Esophagus muscularis mucosa (tissue), 4 donors: ENCODE data around the gene SNUPN. TPM values are rescaled to one million over a fixed set of nuclear protein-coding genes. Genes with fewer than 3 reads are reported as not detected.
"Not testable (repeated sequence)": the region's sequence is repeated elsewhere in the genome, so short reads cannot be mapped to it uniquely, and the experiment has no call there.

Source experiments
- DNase-seq: peaks from one replicate; pipeline ENCODE4 v3.0.0-alpha.2; 2017; ENCODE audit errors: extremely low spot score
- H3K27ac ChIP-seq, 4 donors: fragments of 200-600 bp; sonication (generic); replicated peaks in 1 of 4; 1 replicate in 3 of 4; 2 replicates in 1 of 4; pipeline ENCODE4 v1.5.1; 2016 to 2019; ENCODE audit warnings: mild to moderate bottlenecking in 1 of 4
- H3K27me3 ChIP-seq, 4 donors: fragments of 200-600 bp; sonication (generic); one replicate each; pipeline versions ENCODE4 v1.5.1 to v1.6.0; 2016 to 2019
- H3K36me3 ChIP-seq, 4 donors: fragments of 200-600 bp; sonication (generic); one replicate each; pipeline ENCODE4 v1.5.1; 2016 to 2019
- H3K4me1 ChIP-seq, 4 donors: fragments of 200-600 bp; sonication (generic); one replicate each; pipeline ENCODE4 v1.5.1; 2016 to 2019
- H3K4me3 ChIP-seq, 4 donors: fragments of 200-600 bp; sonication (generic); 1 replicate in 2 of 4; 2 replicates in 2 of 4; pipeline ENCODE4 v1.5.1; 2016 to 2019; ENCODE audit warnings: mild to moderate bottlenecking in 4 of 4, moderate library complexity in 1 of 4
- H3K9me3 ChIP-seq, 4 donors: fragments of 200-600 bp; sonication (generic); 1 replicate in 3 of 4; 2 replicates in 1 of 4; pipeline ENCODE4 v1.5.1; 2016 to 2019
- CTCF ChIP-seq, 3 experiments: fragments of 200-600 bp in 2 of 3; fragments of 450-650 bp in 1 of 3; sonication (generic) in 2 of 3; IDR thresholded peaks; one replicate each; pipeline ENCODE4 v1.5.1; 2017 to 2019; ENCODE audit warnings: antibody characterized with exemption in 3 of 3, mild to moderate bottlenecking in 2 of 3, moderate library complexity in 1 of 3
- EP300 ChIP-seq: sonication (generic); formaldehyde crosslinking; IDR thresholded peaks from one replicate; pipeline ENCODE4 v1.6.1; 2017; ENCODE audit warnings: antibody characterized with exemption
- POLR2A ChIP-seq: fragments of 450-650 bp; IDR thresholded peaks from one replicate; pipeline ENCODE4 v1.6.1; 2017; ENCODE audit warnings: antibody characterized with exemption, moderate library complexity, mild to moderate bottlenecking, low read depth
- POLR2AphosphoS5 ChIP-seq, 2 donors: sonication (generic); formaldehyde crosslinking; IDR thresholded peaks; one replicate each; pipeline ENCODE4 v1.6.1; 2017; ENCODE audit warnings: antibody characterized with exemption in 2 of 2
- WGBS: methylation state at CpG from one replicate; pipeline ENCODE4 v1.1.5; 2018; 5-methylcytosine and 5-hydroxymethylcytosine counted together
- intact Hi-C: fragments of 100-400 bp; cut with DNase I; formaldehyde crosslinking; loops from one replicate; pipeline ENCODE4 v1.15.1; 2023
- total RNA-seq, 4 donors: library from RNA; depleted of rRNA; stranded (reverse); fragments of >200 nt; gene quantifications; one replicate each; pipeline versions ENCODE4 v1.1.0 to v1.2.1, GENCODE V29; 2016

Gene SNUPN
- total RNA-seq, 4 donors from 2014 or later: 16.6 to 23.4 (median 18.8) TPM

- H3K36me3 ChIP-seq: peaks cover 0 to 3% (median 0%) of the 10 kb centered on the region in 4 donors
- TF ChIP-seq POLR2A: no peak
- TF ChIP-seq CTCF (IDR thresholded peaks at IDR 0.05): no peak
- TF ChIP-seq EP300: no peak
- no peak for TF ChIP-seq POLR2AphosphoS5 (IDR thresholded peaks at IDR 0.05)
- no peaks in the 10 kb centered on the region for H3K9me3 ChIP-seq
- WGBS: 67% methylated on average over 6 of the region's 8 CpGs
- no peak for DNase-seq
- no peak overlapping the region for H3K4me3 ChIP-seq
- peaks cover 9 to 44% (median 40%) of the 10 kb centered on the region in 4 donors for H3K4me1 ChIP-seq
- intact Hi-C loops: loop anchor here (10.0 kb wide), 1 partner anchor 115 kb away; no protein-coding TSS in a partner anchor
- H3K27me3 ChIP-seq: no peaks in the 10 kb centered on the region
- peak overlapping the region in 1 of 4 donors; percentile 7 for H3K27ac ChIP-seq
Observed at GRCh38 chr15:75570126-75570845, 55.2 kb downstream of the SNUPN start.

- DNase-seq: no peak
- no peak overlapping the region for H3K27ac ChIP-seq
- no peak overlapping the region for H3K4me3 ChIP-seq
- H3K9me3 ChIP-seq: no peaks in the 10 kb centered on the region
- H3K36me3 ChIP-seq: peaks cover 0 to 2% (median 0%) of the 10 kb centered on the region in 4 donors
- WGBS: 93% methylated on average over 3 of the region's 3 CpGs
- peaks cover 5 to 16% (median 11%) of the 10 kb centered on the region in 4 donors for H3K4me1 ChIP-seq
- intact Hi-C loops: no loop called here
- TF ChIP-seq POLR2A (no peak), POLR2AphosphoS5 (IDR thresholded peaks at IDR 0.05) (no peak), CTCF (IDR thresholded peaks at IDR 0.05) (no peak), EP300 (no peak)
- H3K27me3 ChIP-seq: no peaks in the 10 kb centered on the region
Observed at GRCh38 chr15:75565062-75565970, 60.2 kb downstream of the SNUPN start.

- no peaks in the 10 kb centered on the region for H3K9me3 ChIP-seq
- peaks cover 0 to 8% (median under 1%) of the 10 kb centered on the region in 4 donors for H3K4me1 ChIP-seq
- TF ChIP-seq POLR2AphosphoS5 (IDR thresholded peaks at IDR 0.05) (no peak), CTCF (IDR thresholded peaks at IDR 0.05) (no peak)
- 94% methylated on average over 5 of the region's 5 CpGs for WGBS
- intact Hi-C loops: no loop called here
- no peak for DNase-seq
- H3K27me3 ChIP-seq: no peaks in the 10 kb centered on the region
- H3K27ac ChIP-seq: no peak overlapping the region
- peaks cover 0 to 2% (median 0%) of the 10 kb centered on the region in 4 donors for H3K36me3 ChIP-seq
- H3K4me3 ChIP-seq: no peak overlapping the region
Observed at GRCh38 chr15:75561888-75562287, 63.6 kb downstream of the SNUPN start.

- WGBS: 91% methylated on average over 6 of the region's 6 CpGs
- H3K36me3 ChIP-seq, DNase-seq, H3K9me3 ChIP-seq, H3K27ac ChIP-seq, H3K27me3 ChIP-seq, intact Hi-C loops, H3K4me3 ChIP-seq, H3K4me1 ChIP-seq: not testable (repeated sequence)
Observed at GRCh38 chr15:75559360-75559759, 66.2 kb downstream of the SNUPN start.

- H3K4me1 ChIP-seq, intact Hi-C loops: not testable (repeated sequence)
- 96% methylated on average over 21 of the region's 28 CpGs for WGBS
Observed at GRCh38 chr15:75558955-75559354, 66.6 kb downstream of the SNUPN start.

More at GRCh38 chr15:75558955-75559354, 66.6 kb downstream of the SNUPN start:
- not testable (repeated sequence) for DNase-seq, H3K27me3 ChIP-seq, H3K4me3 ChIP-seq, H3K9me3 ChIP-seq, H3K36me3 ChIP-seq, H3K27ac ChIP-seq
